ENCODE data around the gene AP2A2. TPM values are rescaled to one million over a fixed set of nuclear protein-coding genes. Genes with fewer than 3 reads are reported as not detected.

AP2A2 gene
- total RNA-seq, 1 donor from 2014 or later, result 228 TPM

DNA sequence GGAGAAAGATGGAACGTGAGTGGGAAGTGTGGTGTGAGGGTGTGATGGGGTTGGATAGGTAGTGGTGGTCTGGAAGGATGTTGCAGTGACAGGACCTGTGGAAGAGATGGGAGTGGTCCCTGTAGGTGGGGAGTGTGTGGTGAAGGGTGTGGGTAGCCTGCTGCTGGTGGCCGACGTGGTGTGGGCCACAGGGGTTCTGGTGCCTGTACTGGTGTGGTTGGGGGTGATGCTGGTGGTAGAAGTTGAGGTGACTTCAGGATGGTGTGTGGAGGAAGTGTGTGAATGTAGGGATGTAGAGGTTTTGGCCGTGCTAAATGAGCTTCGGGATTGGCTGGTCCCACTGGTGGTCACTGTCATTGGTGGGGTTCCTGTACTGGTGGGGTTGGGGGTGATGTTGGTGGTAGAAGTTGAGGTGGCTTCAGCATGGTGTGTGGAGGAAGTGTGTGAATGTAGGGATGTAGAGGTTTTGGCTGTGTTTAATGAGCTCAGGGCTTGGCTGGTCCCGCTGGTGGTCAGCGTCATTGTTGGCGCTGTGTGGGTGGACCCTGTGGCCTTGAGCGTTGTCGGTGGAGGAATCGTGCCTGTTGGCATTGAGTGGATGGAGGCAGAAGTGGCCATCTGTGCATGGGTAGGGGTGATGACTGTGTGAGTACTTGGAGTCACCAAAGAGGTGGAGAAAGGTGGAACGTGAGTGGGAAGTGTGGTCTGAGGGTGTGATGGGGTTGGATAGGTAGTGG lies 91.8 kb downstream of the AP2A2 start:
- peak overlapping the region; percentile 53 for H3K27ac Mint-ChIP-seq (ENCODE audit: unreplicated experiment)
- H3K27me3 Mint-ChIP-seq (ENCODE audit: unreplicated experiment), result peaks cover 38% of the 10 kb centered on the region
- no peak overlapping the region for H3K4me3 Mint-ChIP-seq (ENCODE audit: unreplicated experiment)
- no peak for DNase-seq
- H3K4me1 Mint-ChIP-seq (ENCODE audit: low read depth, unreplicated experiment), result peaks cover 2% of the 10 kb centered on the region
- H3K36me3 Mint-ChIP-seq (ENCODE audit: unreplicated experiment), result peaks cover 26% of the 10 kb centered on the region
- TF ChIP-seq, protein P1, sequence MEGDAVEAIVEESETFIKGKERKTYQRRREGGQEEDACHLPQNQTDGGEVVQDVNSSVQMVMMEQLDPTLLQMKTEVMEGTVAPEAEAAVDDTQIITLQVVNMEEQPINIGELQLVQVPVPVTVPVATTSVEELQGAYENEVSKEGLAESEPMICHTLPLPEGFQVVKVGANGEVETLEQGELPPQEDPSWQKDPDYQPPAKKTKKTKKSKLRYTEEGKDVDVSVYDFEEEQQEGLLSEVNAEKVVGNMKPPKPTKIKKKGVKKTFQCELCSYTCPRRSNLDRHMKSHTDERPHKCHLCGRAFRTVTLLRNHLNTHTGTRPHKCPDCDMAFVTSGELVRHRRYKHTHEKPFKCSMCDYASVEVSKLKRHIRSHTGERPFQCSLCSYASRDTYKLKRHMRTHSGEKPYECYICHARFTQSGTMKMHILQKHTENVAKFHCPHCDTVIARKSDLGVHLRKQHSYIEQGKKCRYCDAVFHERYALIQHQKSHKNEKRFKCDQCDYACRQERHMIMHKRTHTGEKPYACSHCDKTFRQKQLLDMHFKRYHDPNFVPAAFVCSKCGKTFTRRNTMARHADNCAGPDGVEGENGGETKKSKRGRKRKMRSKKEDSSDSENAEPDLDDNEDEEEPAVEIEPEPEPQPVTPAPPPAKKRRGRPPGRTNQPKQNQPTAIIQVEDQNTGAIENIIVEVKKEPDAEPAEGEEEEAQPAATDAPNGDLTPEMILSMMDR (IDR thresholded peaks at IDR 0.05; ENCODE audit: partially characterized antibody, unreplicated experiment), result no peak
- H3K9me3 Mint-ChIP-seq (ENCODE audit: unreplicated experiment), result peaks cover 34% of the 10 kb centered on the region

DNA sequence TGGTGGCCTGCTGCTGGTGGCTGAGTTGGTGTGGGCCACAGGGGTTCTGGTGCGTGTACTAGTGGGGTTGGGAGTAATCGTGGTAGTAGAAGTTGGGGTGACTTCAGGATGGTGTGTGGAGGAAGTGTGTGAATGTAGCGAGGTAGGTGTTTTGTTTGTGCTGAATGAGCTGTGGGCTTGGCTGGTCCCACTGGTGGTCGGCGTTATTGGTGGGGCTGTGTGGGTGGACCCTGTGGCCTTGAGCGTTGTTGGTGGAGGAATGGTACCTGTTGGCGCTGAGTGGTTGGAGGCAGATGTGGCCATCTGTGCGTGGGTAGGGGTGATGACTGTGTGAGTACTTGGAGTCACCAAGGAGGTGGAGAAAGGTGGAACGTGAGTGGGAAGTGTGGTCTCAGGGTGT lies 92.4 kb downstream of the AP2A2 start:
- H3K4me1 Mint-ChIP-seq (ENCODE audit: low read depth, unreplicated experiment), result peaks cover 5% of the 10 kb centered on the region
- TF ChIP-seq, protein P1 (IDR thresholded peaks at IDR 0.05; ENCODE audit: partially characterized antibody, unreplicated experiment), result no peak
- peaks cover 40% of the 10 kb centered on the region for H3K9me3 Mint-ChIP-seq (ENCODE audit: unreplicated experiment)
- peak overlapping the region; percentile 6 for H3K27ac Mint-ChIP-seq (ENCODE audit: unreplicated experiment)
- H3K27me3 Mint-ChIP-seq (ENCODE audit: unreplicated experiment), result peaks cover 43% of the 10 kb centered on the region
- H3K4me3 Mint-ChIP-seq (ENCODE audit: unreplicated experiment), result peak overlapping the region; percentile 1
- peaks cover 32% of the 10 kb centered on the region for H3K36me3 Mint-ChIP-seq (ENCODE audit: unreplicated experiment)
- no peak for DNase-seq

DNA sequence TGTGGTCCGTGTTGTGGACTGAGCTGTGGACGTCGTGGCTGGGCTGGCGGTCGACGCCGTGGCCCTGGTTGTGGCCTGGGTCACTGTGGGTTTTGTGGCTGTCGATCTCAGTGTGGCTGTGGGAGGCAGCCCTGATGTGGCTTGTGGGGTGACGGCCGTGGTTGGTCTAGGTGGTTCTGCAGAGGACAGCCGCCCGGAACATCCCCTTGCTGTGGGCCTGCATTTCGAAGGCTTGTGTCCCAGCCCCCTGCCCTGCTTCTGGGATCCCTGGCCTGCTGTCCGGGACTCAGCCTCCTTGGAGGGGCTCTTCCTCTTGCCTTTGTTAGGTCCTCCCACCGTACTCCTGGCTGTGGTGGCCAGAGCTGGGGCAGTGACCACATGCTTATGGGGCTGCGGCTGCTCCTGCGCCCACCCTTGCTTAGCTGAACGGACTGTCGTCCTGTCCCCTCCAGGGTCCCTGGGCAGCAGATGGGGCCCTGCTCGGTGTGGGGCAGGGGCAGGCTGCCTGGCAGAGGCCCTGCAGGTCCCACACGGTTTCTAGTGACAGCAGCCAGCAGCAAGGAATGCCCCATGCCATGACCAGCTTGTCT lies 93.7 kb downstream of the AP2A2 start:
- H3K4me1 Mint-ChIP-seq (ENCODE audit: low read depth, unreplicated experiment), result peaks cover 5% of the 10 kb centered on the region
- peaks cover 44% of the 10 kb centered on the region for H3K27me3 Mint-ChIP-seq (ENCODE audit: unreplicated experiment)

DNA sequence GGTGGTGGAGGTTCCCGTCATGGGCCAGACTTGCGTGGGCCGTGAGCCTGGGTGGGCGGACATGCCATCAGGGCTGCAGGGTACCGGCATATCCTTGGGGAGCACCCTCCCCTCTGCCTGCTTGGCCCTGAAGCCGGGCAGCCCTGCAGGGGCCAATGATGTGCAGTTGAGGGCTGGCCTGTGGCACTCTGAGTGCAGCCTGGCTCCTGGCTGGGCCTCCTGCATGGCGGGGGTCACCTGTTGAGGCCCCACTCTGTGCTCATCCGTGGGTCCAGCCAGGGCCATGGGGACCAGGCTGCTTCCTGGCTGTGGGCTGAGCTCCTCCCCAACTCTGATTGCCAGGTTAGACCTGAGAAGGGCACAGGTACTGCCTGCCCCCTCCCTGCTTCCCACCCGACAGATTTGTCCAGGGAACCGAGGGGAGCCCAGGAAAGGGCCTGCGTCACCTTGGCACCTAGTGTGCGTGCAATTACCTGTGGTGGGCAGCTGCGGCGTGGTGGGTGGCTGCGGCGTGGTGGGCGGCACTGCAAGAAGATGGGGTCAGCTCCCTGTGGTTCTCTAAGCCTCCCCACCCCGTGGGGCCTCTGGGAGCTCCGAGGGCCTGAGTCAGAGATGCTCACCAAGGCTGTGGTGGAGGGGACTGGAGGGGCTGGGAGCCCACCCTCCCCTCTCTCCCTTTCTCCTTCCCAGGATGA lies 94.7 kb downstream of the AP2A2 start:
- H3K9me3 Mint-ChIP-seq (ENCODE audit: unreplicated experiment), result peaks cover 38% of the 10 kb centered on the region
- H3K27ac Mint-ChIP-seq (ENCODE audit: unreplicated experiment), result no peak overlapping the region
- TF ChIP-seq, protein P1 (IDR thresholded peaks at IDR 0.05; ENCODE audit: partially characterized antibody, unreplicated experiment), result no peak
- H3K4me3 Mint-ChIP-seq (ENCODE audit: unreplicated experiment), result no peak overlapping the region
- H3K36me3 Mint-ChIP-seq (ENCODE audit: unreplicated experiment), result peaks cover 34% of the 10 kb centered on the region
- peaks cover 39% of the 10 kb centered on the region for H3K27me3 Mint-ChIP-seq (ENCODE audit: unreplicated experiment)
- H3K4me1 Mint-ChIP-seq (ENCODE audit: low read depth, unreplicated experiment), result peaks cover 5% of the 10 kb centered on the region
- DNase-seq, result no peak

More for the DNA sequence above, 93.7 kb downstream of the AP2A2 start:
- TF ChIP-seq, protein P1 (IDR thresholded peaks at IDR 0.05; ENCODE audit: partially characterized antibody, unreplicated experiment), result no peak
- Mint-ChIP-seq H3K4me3 (ENCODE audit: unreplicated experiment) (no peak overlapping the region), H3K27ac (ENCODE audit: unreplicated experiment) (no peak overlapping the region), H3K9me3 (ENCODE audit: unreplicated experiment) (peaks cover 42% of the 10 kb centered on the region), H3K36me3 (ENCODE audit: unreplicated experiment) (peaks cover 34% of the 10 kb centered on the region)
- DNase-seq, result no peak

Data from glutamatergic neuron (in vitro differentiated cells).